ENCODE data around the gene SND1. TPM values are rescaled to one million over a fixed set of nuclear protein-coding genes. Genes with fewer than 3 reads are reported as not detected.
"Not testable (repeated sequence)": the region's sequence is repeated elsewhere in the genome, so short reads cannot be mapped to it uniquely, and the experiment has no call there.

The SND1 gene
- total and polyA plus RNA-seq, 7 experiments from 2014 or later, result 68.6 to 253 (median 137) TPM

DNA sequence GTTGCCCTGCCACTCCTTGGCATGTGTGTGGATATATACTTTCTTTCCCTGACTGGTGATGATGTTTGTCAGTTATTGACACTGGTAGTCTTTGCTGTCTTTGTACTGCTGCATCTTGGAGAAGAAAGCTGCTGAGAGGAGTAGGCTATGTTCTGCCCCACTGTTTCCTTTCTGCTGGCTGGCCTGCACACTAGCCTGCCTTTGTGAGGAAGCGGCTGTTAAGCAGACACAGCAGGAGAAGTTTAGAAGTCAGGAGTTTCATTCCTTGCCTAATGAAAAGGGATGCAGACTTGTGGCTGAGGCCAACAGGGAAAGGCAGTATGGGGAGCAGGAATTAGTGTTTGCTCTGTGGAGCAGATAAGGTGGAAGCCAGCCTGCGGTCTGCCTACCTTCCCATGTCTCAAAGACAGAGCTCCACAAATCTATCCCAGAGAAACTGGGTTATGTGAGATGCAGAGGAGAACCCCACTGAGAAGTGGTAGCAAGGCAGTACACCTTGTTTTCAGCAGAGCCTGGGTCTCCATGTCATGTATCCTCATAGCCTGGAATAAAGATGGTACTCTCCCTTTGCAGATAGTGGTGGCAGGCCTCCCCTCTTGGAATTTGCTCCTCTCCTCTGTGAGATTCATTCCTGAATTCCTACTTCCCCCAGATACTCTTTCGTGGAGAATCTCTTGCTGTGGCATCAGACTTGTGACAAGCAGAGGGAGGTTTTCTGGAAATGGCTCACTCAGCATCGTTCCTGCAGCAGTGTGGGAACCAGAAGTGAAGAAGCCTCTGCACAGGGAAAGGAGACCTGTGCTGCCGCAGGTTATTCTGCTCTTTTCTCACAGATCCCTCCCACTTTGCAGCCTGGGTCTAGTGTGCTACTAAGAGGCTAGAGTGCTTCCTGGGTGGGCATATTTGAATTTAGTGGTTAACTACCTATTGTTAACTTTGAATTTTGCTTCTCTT lies 249.0 kb downstream of the SND1 start:
- no peak overlapping the region for H3K27ac ChIP-seq (ENCODE audit: low read depth, low read length)
- Mint-ChIP-seq H3K4me1 (peaks cover 8 to 36% (median 30%) of the 10 kb centered on the region in 7 donors), H3K27me3 (no peaks in the 10 kb centered on the region), H3K4me3 (no peak overlapping the region), H3K9me3 (no peaks in the 10 kb centered on the region), H3K36me3 (peaks cover 0 to 25% (median 9%) of the 10 kb centered on the region in 5 donors), H3K27ac (no peak overlapping the region)
- no peaks in the 10 kb centered on the region for H3K9me3 ChIP-seq (ENCODE audit: control insufficient read depth in 2 of 3, low read length in 3 of 3)
- ATAC-seq, result no peak
- H3K36me3 ChIP-seq (ENCODE audit: control insufficient read depth in 2 of 3, insufficient read depth in 3 of 3, low read length in 3 of 3), result no peaks in the 10 kb centered on the region
- no peaks in the 10 kb centered on the region for H3K27me3 ChIP-seq (ENCODE audit: control insufficient read depth in 2 of 2, insufficient read depth in 2 of 2, low read length in 2 of 2)
- intact Hi-C loops (cut with micrococcal nuclease), result loop anchor here in 1 of 2 donors (1.0 kb wide), 1 partner anchor 10 kb away; no protein-coding TSS in a partner anchor
- POLR2A ChIA-PET, result no interaction called here
- no peaks in the 10 kb centered on the region for H3K4me1 ChIP-seq (ENCODE audit: control insufficient read depth in 2 of 2, insufficient read depth in 2 of 2, low read length in 2 of 2)
- no peak for DNase-seq
- CTCF ChIA-PET, result no interaction called here
- H3K4me3 ChIP-seq (ENCODE audit: low read length), result no peak overlapping the region

GRCh38 chr7:127901895-127902703 lies 250.1 kb downstream of the SND1 start:
- no peaks in the 10 kb centered on the region for H3K36me3 ChIP-seq (ENCODE audit: control insufficient read depth in 2 of 3, insufficient read depth in 3 of 3, low read length in 3 of 3)
- Mint-ChIP-seq H3K4me3 (no peak overlapping the region), H3K4me1 (peaks cover 8 to 44% (median 33%) of the 10 kb centered on the region in 7 donors), H3K27me3 (no peaks in the 10 kb centered on the region), H3K36me3 (peaks cover 0 to 33% (median 9%) of the 10 kb centered on the region in 5 donors), H3K9me3 (no peaks in the 10 kb centered on the region), H3K27ac (peak overlapping the region in 1 of 9 donors; percentile 9)
- DNase-seq (no peak), ATAC-seq (no peak)
- no peaks in the 10 kb centered on the region for H3K27me3 ChIP-seq (ENCODE audit: control insufficient read depth in 2 of 2, insufficient read depth in 2 of 2, low read length in 2 of 2)
- POLR2A ChIA-PET, result interaction anchor here (0.7 kb wide), 1 partner anchor 44 kb away, joined by 3 read pairs; no protein-coding TSS in a partner anchor
- no peak overlapping the region for H3K27ac ChIP-seq (ENCODE audit: low read depth, low read length)
- no peak overlapping the region for H3K4me3 ChIP-seq (ENCODE audit: low read length)
- no peaks in the 10 kb centered on the region for H3K9me3 ChIP-seq (ENCODE audit: control insufficient read depth in 2 of 3, low read length in 3 of 3)
- H3K4me1 ChIP-seq (ENCODE audit: control insufficient read depth in 2 of 2, insufficient read depth in 2 of 2, low read length in 2 of 2), result no peaks in the 10 kb centered on the region
- intact Hi-C loops (cut with micrococcal nuclease), result loop anchor here in 1 of 2 donors (1.0 kb wide), 1 partner anchor 9 kb away; no protein-coding TSS in a partner anchor
- CTCF ChIA-PET, result no interaction called here

DNA sequence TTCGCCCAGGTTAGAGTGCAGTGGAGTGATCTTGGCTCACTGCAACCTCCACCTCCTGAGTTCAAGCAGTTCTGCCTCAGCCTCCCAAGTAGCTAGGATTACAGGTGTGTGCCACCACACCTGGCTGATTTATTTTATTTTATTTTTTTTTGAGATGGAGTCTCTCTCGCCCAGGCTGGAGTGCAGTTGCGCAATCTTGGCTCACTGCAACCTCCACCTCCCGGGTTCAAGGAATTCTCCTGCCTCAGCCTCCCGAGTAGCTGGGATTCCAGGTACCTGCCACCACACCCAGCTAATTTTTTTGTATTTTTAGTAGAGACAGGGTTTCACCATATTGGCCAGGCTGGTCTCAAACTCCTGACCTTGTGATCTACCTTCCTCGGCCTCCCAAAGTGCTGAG lies 250.8 kb downstream of the SND1 start:
- H3K27me3 ChIP-seq (ENCODE audit: control insufficient read depth in 2 of 2, insufficient read depth in 2 of 2, low read length in 2 of 2); H3K36me3 ChIP-seq (ENCODE audit: control insufficient read depth in 2 of 3, insufficient read depth in 3 of 3, low read length in 3 of 3); H3K9me3 Mint-ChIP-seq; H3K9me3 ChIP-seq (ENCODE audit: control insufficient read depth in 2 of 3, low read length in 3 of 3); H3K27ac ChIP-seq (ENCODE audit: low read depth, low read length); H3K27ac Mint-ChIP-seq; ATAC-seq; POLR2A ChIA-PET; DNase-seq; H3K4me3 ChIP-seq (ENCODE audit: low read length); intact Hi-C loops (cut with micrococcal nuclease); H3K4me1 ChIP-seq (ENCODE audit: control insufficient read depth in 2 of 2, insufficient read depth in 2 of 2, low read length in 2 of 2); H3K4me3 Mint-ChIP-seq; CTCF ChIA-PET; H3K27me3 Mint-ChIP-seq: not testable (repeated sequence)
- Mint-ChIP-seq H3K36me3 (peaks cover 0 to 39% (median 11%) of the 10 kb centered on the region in 5 donors), H3K4me1 (peaks cover 8 to 50% (median 33%) of the 10 kb centered on the region in 7 donors)

DNA sequence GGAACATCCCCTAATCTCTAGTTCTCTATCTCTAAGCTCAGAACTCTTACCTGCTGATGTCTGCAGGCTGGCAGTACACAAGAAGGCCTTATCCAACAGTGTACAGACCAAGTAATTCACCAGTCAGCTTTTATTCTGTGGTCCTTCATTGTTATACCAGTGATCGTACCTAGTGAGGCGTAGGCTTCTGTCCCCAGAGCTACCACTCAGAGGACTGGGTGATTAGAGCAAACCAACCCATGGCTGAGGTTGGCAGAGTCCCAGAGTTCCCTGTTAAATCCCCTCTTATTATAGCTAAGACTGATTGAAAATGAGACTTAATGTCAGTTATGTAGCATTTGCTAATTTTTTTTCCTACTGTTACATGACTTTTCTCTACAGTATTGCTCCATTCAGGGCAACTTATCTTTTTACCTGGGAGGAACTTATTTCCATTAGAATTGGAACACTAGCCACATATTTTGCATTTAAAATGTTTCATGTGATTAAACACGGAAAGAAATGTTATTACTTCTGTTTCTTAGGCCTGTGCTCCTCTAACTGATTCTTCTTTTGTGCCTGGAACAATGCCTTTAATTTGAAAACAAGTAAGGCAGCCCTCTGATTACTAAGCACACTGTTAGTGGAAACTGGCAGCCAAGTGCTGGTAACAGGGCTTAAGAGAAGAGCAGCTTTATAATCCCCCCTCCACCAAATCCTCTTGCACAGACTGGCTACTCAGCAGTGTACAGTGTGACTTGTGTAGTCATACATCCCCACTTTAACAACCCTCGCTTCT lies 252.1 kb downstream of the SND1 start:
- Mint-ChIP-seq H3K4me3 (no peak overlapping the region), H3K9me3 (no peaks in the 10 kb centered on the region), H3K27ac (no peak overlapping the region), H3K36me3 (peaks cover 4 to 49% (median 12%) of the 10 kb centered on the region in 5 donors), H3K4me1 (peaks cover 16 to 60% (median 33%) of the 10 kb centered on the region in 7 donors), H3K27me3 (no peaks in the 10 kb centered on the region)
- intact Hi-C loops (cut with micrococcal nuclease), result no loop called here
- DNase-seq (no peak), ATAC-seq (no peak)
- Histone ChIP-seq H3K27ac (ENCODE audit: low read depth, low read length) (no peak overlapping the region), H3K4me3 (ENCODE audit: low read length) (no peak overlapping the region), H3K9me3 (ENCODE audit: control insufficient read depth in 2 of 3, low read length in 3 of 3) (no peaks in the 10 kb centered on the region), H3K4me1 (ENCODE audit: control insufficient read depth in 2 of 2, insufficient read depth in 2 of 2, low read length in 2 of 2) (no peaks in the 10 kb centered on the region), H3K27me3 (ENCODE audit: control insufficient read depth in 2 of 2, insufficient read depth in 2 of 2, low read length in 2 of 2) (no peaks in the 10 kb centered on the region), H3K36me3 (ENCODE audit: control insufficient read depth in 2 of 3, insufficient read depth in 3 of 3, low read length in 3 of 3) (no peaks in the 10 kb centered on the region)
- ChIA-PET CTCF (interaction anchor here (0.5 kb wide), 1 partner anchor 9 kb away, joined by 3 read pairs; no protein-coding TSS in a partner anchor), POLR2A (no interaction called here)

- Histone ChIP-seq H3K27me3 (ENCODE audit: control insufficient read depth in 2 of 2, insufficient read depth in 2 of 2, low read length in 2 of 2) (no peaks in the 10 kb centered on the region), H3K4me3 (ENCODE audit: low read length) (no peak overlapping the region), H3K4me1 (ENCODE audit: control insufficient read depth in 2 of 2, insufficient read depth in 2 of 2, low read length in 2 of 2) (no peaks in the 10 kb centered on the region), H3K36me3 (ENCODE audit: control insufficient read depth in 2 of 3, insufficient read depth in 3 of 3, low read length in 3 of 3) (no peaks in the 10 kb centered on the region), H3K27ac (ENCODE audit: low read depth, low read length) (no peak overlapping the region), H3K9me3 (ENCODE audit: control insufficient read depth in 2 of 3, low read length in 3 of 3) (no peaks in the 10 kb centered on the region)
- Mint-ChIP-seq H3K4me1 (peaks cover 16 to 56% (median 27%) of the 10 kb centered on the region in 7 donors), H3K9me3 (no peaks in the 10 kb centered on the region), H3K27ac (no peak overlapping the region), H3K27me3 (no peaks in the 10 kb centered on the region), H3K4me3 (no peak overlapping the region), H3K36me3 (peaks cover 5 to 46% (median 15%) of the 10 kb centered on the region in 5 donors)
- no peak for DNase-seq
- no peak for ATAC-seq
- CTCF ChIA-PET, result no interaction called here
- POLR2A ChIA-PET, result no interaction called here
- intact Hi-C loops (cut with micrococcal nuclease), result no loop called here
Observed at GRCh38 chr7:127904670-127904985, 252.6 kb downstream of the SND1 start.

DNA sequence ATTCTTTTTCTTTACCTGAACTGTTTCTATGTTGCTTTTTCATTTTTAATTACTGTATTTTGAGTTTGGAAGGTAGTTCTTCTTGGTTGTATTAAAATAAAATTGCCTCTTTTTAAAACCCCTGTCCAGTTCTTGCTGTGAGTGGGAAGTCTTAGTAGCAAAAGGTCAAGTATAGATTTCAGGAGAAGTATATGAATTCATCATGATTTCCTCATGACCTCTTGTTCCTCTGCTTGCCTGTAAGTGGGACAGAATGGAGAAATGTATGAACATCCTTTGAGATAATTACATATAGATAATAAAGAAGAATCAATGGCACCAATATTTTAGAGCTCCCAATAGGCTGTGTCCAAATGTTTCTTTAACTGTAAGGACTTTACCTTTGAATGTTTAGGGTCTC lies 253.0 kb downstream of the SND1 start:
- DNase-seq, result no peak
- intact Hi-C loops (cut with micrococcal nuclease), result loop anchor here in 1 of 2 donors (5.0 kb wide), 1 partner anchor 43 kb away; no protein-coding TSS in a partner anchor
- peaks cover 12 to 52% (median 25%) of the 10 kb centered on the region in 7 donors for H3K4me1 Mint-ChIP-seq
- no peaks in the 10 kb centered on the region for H3K27me3 Mint-ChIP-seq
- no peak overlapping the region for H3K4me3 Mint-ChIP-seq
- Histone ChIP-seq H3K4me1 (ENCODE audit: control insufficient read depth in 2 of 2, insufficient read depth in 2 of 2, low read length in 2 of 2) (no peaks in the 10 kb centered on the region), H3K36me3 (ENCODE audit: control insufficient read depth in 2 of 3, insufficient read depth in 3 of 3, low read length in 3 of 3) (no peaks in the 10 kb centered on the region), H3K27me3 (ENCODE audit: control insufficient read depth in 2 of 2, insufficient read depth in 2 of 2, low read length in 2 of 2) (no peaks in the 10 kb centered on the region), H3K27ac (ENCODE audit: low read depth, low read length) (no peak overlapping the region), H3K9me3 (ENCODE audit: control insufficient read depth in 2 of 3, low read length in 3 of 3) (no peaks in the 10 kb centered on the region), H3K4me3 (ENCODE audit: low read length) (no peak overlapping the region)
- H3K27ac Mint-ChIP-seq, result peak overlapping the region in 1 of 9 donors; percentile 25
- ChIA-PET POLR2A (interaction anchor here (0.8 kb wide), 1 partner anchor 319 kb away, joined by 4 read pairs; no protein-coding TSS in a partner anchor), CTCF (no interaction called here)
- peaks cover 5 to 48% (median 17%) of the 10 kb centered on the region in 5 donors for H3K36me3 Mint-ChIP-seq
- no peak for ATAC-seq
- no peaks in the 10 kb centered on the region for H3K9me3 Mint-ChIP-seq
